Activated naive CD8-positive, alpha-beta T cell treated with anti-CD3 and anti-CD28 coated beads, Interleukin-2, amount 50 U/mL, for 24 hours (primary cell): ENCODE data around the gene ACADS.
"Not testable (repeated sequence)": the region's sequence is repeated elsewhere in the genome, so short reads cannot be mapped to it uniquely, and the experiment has no call there.

Experiments used
- ATAC-seq: fragments of 150-1000 bp; cut with Tn5 transposase; one replicate; pipeline ENCODE4 v1.10.0; 2021
- DNase-seq: peaks from one replicate; pipeline ENCODE4 v3.0.0; 2021
- H3K27ac Mint-ChIP-seq: one replicate; pipeline ENCODE4 v1.8.0; 2021; ENCODE audit warnings: mild to moderate bottlenecking, mixed read lengths
- H3K27me3 Mint-ChIP-seq: one replicate; pipeline ENCODE4 v1.8.0; 2021; ENCODE audit warnings: mixed read lengths
- H3K36me3 Mint-ChIP-seq: one replicate; pipeline ENCODE4 v1.8.0; 2021; ENCODE audit warnings: low read depth, mixed read lengths
- H3K4me1 Mint-ChIP-seq: one replicate; pipeline ENCODE4 v1.8.0; 2021; ENCODE audit warnings: mixed read lengths
- H3K4me3 Mint-ChIP-seq: one replicate; pipeline ENCODE4 v1.8.0; 2021; ENCODE audit warnings: mild to moderate bottlenecking, moderate library complexity, mixed read lengths
- H3K9me3 Mint-ChIP-seq: one replicate; pipeline ENCODE4 v1.8.0; 2021; ENCODE audit warnings: mixed read lengths

The ACADS gene

GRCh38 chr12:120732198-120732597 lies 6.6 kb downstream of the ACADS start:
- H3K9me3 Mint-ChIP-seq, ATAC-seq, H3K27me3 Mint-ChIP-seq: not testable (repeated sequence)

GRCh38 chr12:120733574-120733973 lies 7.9 kb downstream of the ACADS start:
- Mint-ChIP-seq H3K4me1 (no peaks in the 10 kb centered on the region), H3K4me3 (no peak overlapping the region), H3K9me3 (no peaks in the 10 kb centered on the region), H3K27me3 (no peaks in the 10 kb centered on the region), H3K36me3 (peaks cover 6% of the 10 kb centered on the region), H3K27ac (no peak overlapping the region)
- DNase-seq = no peak
- ATAC-seq = no peak

More at GRCh38 chr12:120732198-120732597, 6.6 kb downstream of the ACADS start:
- H3K27ac Mint-ChIP-seq, H3K4me3 Mint-ChIP-seq, DNase-seq, H3K4me1 Mint-ChIP-seq, H3K36me3 Mint-ChIP-seq: not testable (repeated sequence)

- H3K9me3 Mint-ChIP-seq = no peaks in the 10 kb centered on the region
- H3K36me3 Mint-ChIP-seq = peaks cover 6% of the 10 kb centered on the region
- no peaks in the 10 kb centered on the region for H3K4me1 Mint-ChIP-seq
- no peaks in the 10 kb centered on the region for H3K27me3 Mint-ChIP-seq
- H3K27ac Mint-ChIP-seq = no peak overlapping the region
- ATAC-seq = no peak
- H3K4me3 Mint-ChIP-seq = no peak overlapping the region
- DNase-seq = no peak
Observed at GRCh38 chr12:120734210-120734609, 8.6 kb downstream of the ACADS start.

- Mint-ChIP-seq H3K27ac (no peak overlapping the region), H3K4me3 (no peak overlapping the region), H3K27me3 (no peaks in the 10 kb centered on the region), H3K4me1 (no peaks in the 10 kb centered on the region), H3K36me3 (peaks cover 2% of the 10 kb centered on the region), H3K9me3 (no peaks in the 10 kb centered on the region)
- ATAC-seq (no peak), DNase-seq (no peak)
Observed at GRCh38 chr12:120735181-120735580, 9.6 kb downstream of the ACADS start.

- DNase-seq (no peak), ATAC-seq (no peak)
- no peak overlapping the region for H3K27ac Mint-ChIP-seq
- H3K36me3 Mint-ChIP-seq = no peaks in the 10 kb centered on the region
- no peaks in the 10 kb centered on the region for H3K9me3 Mint-ChIP-seq
- H3K4me3 Mint-ChIP-seq = no peak overlapping the region
- no peaks in the 10 kb centered on the region for H3K27me3 Mint-ChIP-seq
- no peaks in the 10 kb centered on the region for H3K4me1 Mint-ChIP-seq
Observed at GRCh38 chr12:120736404-120737331, 11.0 kb downstream of the ACADS start.

GRCh38 chr12:120737557-120738251 lies 12.1 kb downstream of the ACADS start:
- Mint-ChIP-seq H3K4me1 (no peaks in the 10 kb centered on the region), H3K36me3 (no peaks in the 10 kb centered on the region), H3K27me3 (no peaks in the 10 kb centered on the region), H3K27ac (no peak overlapping the region), H3K9me3 (no peaks in the 10 kb centered on the region), H3K4me3 (no peak overlapping the region)
- ATAC-seq (no peak), DNase-seq (no peak)

GRCh38 chr12:120738252-120739030 lies 12.8 kb downstream of the ACADS start:
- no peak for ATAC-seq
- H3K4me1 Mint-ChIP-seq = no peaks in the 10 kb centered on the region
- no peaks in the 10 kb centered on the region for H3K9me3 Mint-ChIP-seq
- no peak for DNase-seq
- no peak overlapping the region for H3K4me3 Mint-ChIP-seq
- H3K27ac Mint-ChIP-seq = no peak overlapping the region
- H3K27me3 Mint-ChIP-seq = no peaks in the 10 kb centered on the region
- H3K36me3 Mint-ChIP-seq = no peaks in the 10 kb centered on the region

GRCh38 chr12:120739031-120739762 lies 13.6 kb downstream of the ACADS start:
- Mint-ChIP-seq H3K27ac (no peak overlapping the region), H3K36me3 (no peaks in the 10 kb centered on the region), H3K4me1 (no peaks in the 10 kb centered on the region), H3K4me3 (no peak overlapping the region), H3K9me3 (no peaks in the 10 kb centered on the region), H3K27me3 (no peaks in the 10 kb centered on the region)
- DNase-seq (no peak), ATAC-seq (no peak)

GRCh38 chr12:120739821-120740613 lies 14.4 kb downstream of the ACADS start:
- no peak overlapping the region for H3K4me3 Mint-ChIP-seq
- ATAC-seq (no peak), DNase-seq (no peak)
- H3K27ac Mint-ChIP-seq = no peak overlapping the region
- no peaks in the 10 kb centered on the region for H3K9me3 Mint-ChIP-seq
- no peaks in the 10 kb centered on the region for H3K4me1 Mint-ChIP-seq
- no peaks in the 10 kb centered on the region for H3K36me3 Mint-ChIP-seq
- no peaks in the 10 kb centered on the region for H3K27me3 Mint-ChIP-seq

GRCh38 chr12:120740871-120741270 lies 15.2 kb downstream of the ACADS start:
- DNase-seq (no peak), ATAC-seq (no peak)
- Mint-ChIP-seq H3K27me3 (no peaks in the 10 kb centered on the region), H3K9me3 (no peaks in the 10 kb centered on the region), H3K4me1 (no peaks in the 10 kb centered on the region), H3K36me3 (no peaks in the 10 kb centered on the region), H3K27ac (no peak overlapping the region), H3K4me3 (no peak overlapping the region)

GRCh38 chr12:120741476-120742421 lies 16.1 kb downstream of the ACADS start:
- Mint-ChIP-seq H3K4me1 (no peaks in the 10 kb centered on the region), H3K27ac (no peak overlapping the region), H3K27me3 (no peaks in the 10 kb centered on the region), H3K36me3 (no peaks in the 10 kb centered on the region), H3K4me3 (no peak overlapping the region), H3K9me3 (no peaks in the 10 kb centered on the region)
- DNase-seq = no peak
- no peak for ATAC-seq

GRCh38 chr12:120744922-120745493 lies 19.4 kb downstream of the ACADS start:
- Mint-ChIP-seq H3K27ac (no peak overlapping the region), H3K27me3 (no peaks in the 10 kb centered on the region), H3K4me3 (no peak overlapping the region), H3K36me3 (no peaks in the 10 kb centered on the region), H3K9me3 (no peaks in the 10 kb centered on the region), H3K4me1 (no peaks in the 10 kb centered on the region)
- ATAC-seq (no peak), DNase-seq (no peak)
